NCI-H748 (cell line): ENCODE measurements around the gene SVEP1.

ENCODE experiments used
- DNase-seq: peaks from one replicate; lab custom pipeline; 2025; ENCODE audit not compliant: unreplicated experiment; lab: John Stamatoyannopoulos, UW

Gene SVEP1

GRCh38 chr9:110528645-110529044, 50.9 kb downstream of the SVEP1 start:
- DNase-seq = no peak

- DNase-seq = no peak
These were observed 53.1 kb downstream of the SVEP1 start for GRCh38 chr9:110526426-110526825.

- DNase-seq = no peak
These were observed 58.3 kb downstream of the SVEP1 start for GRCh38 chr9:110521206-110521605.

- no peak for DNase-seq
These were observed 59.3 kb downstream of the SVEP1 start for GRCh38 chr9:110520120-110520701.

- no peak for DNase-seq
These were observed 62.1 kb downstream of the SVEP1 start for GRCh38 chr9:110517483-110517882.

- no peak for DNase-seq
These were observed 64.6 kb downstream of the SVEP1 start for GRCh38 chr9:110514897-110515296.

GRCh38 chr9:110512817-110513216, 66.7 kb downstream of the SVEP1 start:
- DNase-seq = no peak

GRCh38 chr9:110509792-110510191, 69.7 kb downstream of the SVEP1 start:
- DNase-seq = no peak

- DNase-seq = no peak
These were observed 76.7 kb downstream of the SVEP1 start for GRCh38 chr9:110502842-110503241.

- DNase-seq = no peak
These were observed 79.9 kb downstream of the SVEP1 start for GRCh38 chr9:110499608-110500007.

- no peak for DNase-seq
These were observed 92.3 kb downstream of the SVEP1 start for GRCh38 chr9:110487196-110487595.

- DNase-seq = no peak
These were observed 93.3 kb downstream of the SVEP1 start for GRCh38 chr9:110486218-110486617.

- no peak for DNase-seq
These were observed 100.1 kb downstream of the SVEP1 start for GRCh38 chr9:110479481-110479880.

GRCh38 chr9:110476251-110476650, 103.3 kb downstream of the SVEP1 start:
- no peak for DNase-seq

- peak; percentile 9 for DNase-seq
These were observed 107.4 kb downstream of the SVEP1 start for GRCh38 chr9:110472111-110472510.

GRCh38 chr9:110468950-110469349, 110.6 kb downstream of the SVEP1 start:
- no peak for DNase-seq

- no peak for DNase-seq
These were observed 114.4 kb downstream of the SVEP1 start for GRCh38 chr9:110465190-110465589.

GRCh38 chr9:110464321-110464720, 115.2 kb downstream of the SVEP1 start:
- no peak for DNase-seq

GRCh38 chr9:110463499-110463898, 116.0 kb downstream of the SVEP1 start:
- DNase-seq = no peak

GRCh38 chr9:110457245-110457644, 122.3 kb downstream of the SVEP1 start:
- DNase-seq = no peak

GRCh38 chr9:110456681-110457080, 122.9 kb downstream of the SVEP1 start:
- no peak for DNase-seq

GRCh38 chr9:110455860-110456259, 123.7 kb downstream of the SVEP1 start:
- no peak for DNase-seq

GRCh38 chr9:110452227-110452801, 127.2 kb downstream of the SVEP1 start:
- no peak for DNase-seq
